Heart right ventricle (tissue), 16 donors: Measurements from ENCODE around the gene TNNI2. TPM values are rescaled to one million over a fixed set of nuclear protein-coding genes. Genes with fewer than 3 reads are reported as not detected.

Experiments
- ATAC-seq, 8 donors: fragments of 200-7000 bp; cut with Tn5 transposase; one replicate each; pipeline ENCODE4 v1.9.1; 2020; ENCODE audit warnings: mild to moderate bottlenecking in 8 of 8, moderate library complexity in 8 of 8, moderate number of reproducible peaks in 1 of 8
- DNase-seq, 2 donors: peaks; one replicate each; pipeline ENCODE4 v3.0.0-alpha.2; 2020
- H3K27ac ChIP-seq, 10 donors: fragments of 200-600 bp; sonication (generic) in 2 of 10; one replicate each; pipeline versions ENCODE4 v1.5.0 to v1.8.0; 2020 to 2022; ENCODE audit warnings: mild to moderate bottlenecking in 3 of 10
- H3K27me3 ChIP-seq, 7 donors: fragments of 200-600 bp; one replicate each; pipeline ENCODE4 v1.8.0; 2021 to 2022; ENCODE audit warnings: mild to moderate bottlenecking in 2 of 7
- H3K36me3 ChIP-seq, 9 donors: fragments of 200-600 bp; sonication (generic) in 1 of 9; one replicate each; pipeline versions ENCODE4 v1.5.0 to v1.8.0; 2020 to 2022; ENCODE audit warnings: mild to moderate bottlenecking in 2 of 9
- H3K4me1 ChIP-seq, 9 donors: fragments of 200-600 bp; sonication (generic) in 1 of 9; one replicate each; pipeline versions ENCODE4 v1.5.0 to v1.8.0; 2020 to 2022; ENCODE audit warnings: mild to moderate bottlenecking in 4 of 9
- H3K4me3 ChIP-seq, 10 donors: fragments of 200-600 bp; sonication (generic) in 2 of 10; one replicate each; pipeline versions ENCODE4 v1.5.0 to v1.8.0; 2020 to 2022; ENCODE audit warnings: mild to moderate bottlenecking in 7 of 10, moderate library complexity in 2 of 10
- H3K9me3 ChIP-seq, 11 donors: fragments of 200-600 bp in 10 of 11; sonication (generic) in 2 of 11; one replicate each; pipeline versions ENCODE4 v1.5.0 to v1.8.0; 2013 to 2022; ENCODE audit warnings: mild to moderate bottlenecking in 2 of 11, control low read depth in 1 of 11, moderate library complexity in 1 of 11
- CTCF ChIP-seq, 9 donors: fragments of 200-600 bp; sonication (generic) in 2 of 9; IDR thresholded peaks; one replicate each; pipeline versions ENCODE4 v1.5.0 to v1.8.0; 2021 to 2022; ENCODE audit warnings: antibody characterized with exemption in 9 of 9, mild to moderate bottlenecking in 5 of 9, moderate library complexity in 1 of 9
- WGBS, 2 donors: extraction: QIAGEN DNeasy Blood & Tissue Kit; methylation state at CpG; one replicate each; pipeline ENCODE4 v1.1.7; 2013; ENCODE audit warnings: inconsistent platforms in 1 of 2; 5-methylcytosine and 5-hydroxymethylcytosine counted together
- intact Hi-C, 10 donors: fragments of 100-400 bp; cut with DNase I; formaldehyde crosslinking; loops; one replicate each; pipeline versions ENCODE4 v1.11.1 to v1.14.2; 2022
- polyA plus RNA-seq, 2 donors: library from polyadenylated mRNA; stranded (reverse); fragments of 200-250 nt; gene quantifications; one replicate each; pipeline ENCODE4 v1.2.3, GENCODE V29; 2013
- total RNA-seq, 10 donors: library from RNA; stranded (reverse); fragmentation: NEBNext Ultra II Directional in 3 of 10; extraction: Animal tissue kit (Norgen Biotek cat#: 25700) in 3 of 10; gene quantifications; one replicate each; pipeline versions ENCODE4 v1.2.1 to v1.2.4, GENCODE V29; 2021 to 2023
- donor health status: Arrhythmogenic right ventricular cardiomyopathy.
- donor health status: ischemic (EF 13 %, LVEDD 7.1; RV severe dilation, severe dysfunction).
- donor health status: healthy with polysubstance abuse.
- donor health status: DM: no; HTN: yes; CAD: no.
- donor health status: DM: no; HTN: no; CAD: no.
- donor health status: ischemic (EF 25% LVEDD 6.9; RV normal size, moderate dysfunction).
- donor health status: ischemic (EF 25% LVEDD 5.7; RV mildly dilated, moderate dysfunction).
- donor health status: healthy.
- donor health status: DM: yes; HTN: yes; CAD: no.
- donor health status: Ischemic cardiomyopathy.
- donor health status: ischemic (EF 35%, LVEDD 5.7; RV mildly dilated, moderate dysfunction).
- donor health status: nonischemic (EF 11% LVEDD 7.7; RV severe dilation, severe dysfunction).
- donor health status: DM: yes; HTN: yes; CAD: no.
- donor health status: PGD.
- donor health status: ischemic (EF 29% LVEDD 5.4; RV normal size, mild dysfunction).
- donor health status: nonischemic (EF 23%, LVEDD 6.1; RV moderate dilation, normal function).

TNNI2 gene
- total and polyA plus RNA-seq, 12 donors = 0.36 to 1.2 (median 0.55) TPM; not detected in 7

DNA sequence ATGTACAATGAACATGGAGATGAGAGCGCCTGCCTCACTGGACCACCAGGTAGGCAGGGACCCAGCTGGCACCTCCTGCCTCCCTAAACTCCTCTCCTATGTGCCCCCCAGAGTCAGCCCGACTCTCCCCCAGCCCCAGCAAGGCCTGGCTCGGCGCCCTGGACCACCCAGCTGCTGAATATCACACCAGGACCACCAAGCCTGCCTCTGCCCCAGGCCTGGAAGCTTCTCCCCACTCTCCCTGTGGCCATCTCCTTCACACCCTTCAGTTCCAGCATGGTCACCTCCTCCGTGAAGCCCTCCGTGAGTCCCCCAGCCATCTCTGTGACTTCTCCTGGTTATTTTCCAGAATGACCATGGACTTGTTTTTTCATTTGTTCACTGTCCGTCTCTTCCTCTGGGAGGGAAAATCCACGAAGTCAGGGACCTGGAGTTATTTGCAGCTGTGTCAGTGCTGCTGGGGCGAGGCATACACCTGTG, 7.7 kb downstream of the TNNI2 start:
- Histone ChIP-seq H3K9me3 (no peaks in the 10 kb centered on the region), H3K36me3 (no peaks in the 10 kb centered on the region), H3K27ac (peak overlapping the region in 1 of 10 donors; percentile 80), H3K4me3 (no peak overlapping the region), H3K27me3 (no peaks in the 10 kb centered on the region), H3K4me1 (peaks cover 5 to 74% (median 21%) of the 10 kb centered on the region in 9 donors)
- no peak for ATAC-seq
- intact Hi-C loops = no loop called here
- no peak for TF ChIP-seq CTCF (IDR thresholded peaks at IDR 0.05)
- 86 to 99% methylated on average over 9 of the region's 9 CpGs for WGBS, 2 donors
- peak in 1 of 2 donors; percentile 14 for DNase-seq

DNA sequence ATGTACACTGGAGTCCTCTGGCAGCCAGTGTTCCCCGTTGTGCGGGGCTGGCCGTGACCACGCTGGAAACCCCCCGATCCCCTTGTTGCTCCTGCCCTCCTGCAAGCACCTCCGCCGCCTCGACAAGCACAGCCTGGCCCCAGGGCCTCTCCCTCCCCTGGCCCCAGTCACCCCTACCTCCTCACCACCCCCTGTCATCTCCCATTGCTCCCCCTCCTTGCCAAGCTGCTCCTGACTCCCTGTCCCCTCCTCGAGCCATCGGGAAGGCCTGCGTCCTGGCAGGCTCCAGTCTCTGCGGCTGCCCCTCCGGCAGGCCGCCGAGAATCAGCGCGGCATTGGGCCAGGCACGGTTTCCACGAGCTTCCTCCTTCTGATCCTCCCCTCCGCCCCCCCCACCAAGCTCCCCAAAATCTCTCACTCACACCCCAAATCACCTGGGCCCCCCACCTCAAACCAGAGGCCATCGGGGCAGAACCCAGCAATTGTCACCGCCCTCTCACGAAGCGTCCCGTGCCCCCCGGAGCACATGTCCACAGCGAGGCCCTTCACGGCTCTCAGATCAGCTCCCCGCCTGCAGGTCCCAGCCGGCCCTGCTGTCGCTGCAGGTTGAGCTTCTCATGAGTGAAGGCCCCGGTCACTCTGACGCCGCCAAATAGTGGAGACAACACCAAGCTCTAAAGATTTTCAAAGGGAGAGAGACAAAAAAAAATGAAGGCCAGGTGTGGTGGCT, 8.4 kb downstream of the TNNI2 start:
- H3K9me3 ChIP-seq = no peaks in the 10 kb centered on the region
- H3K4me1 ChIP-seq = peaks cover 5 to 78% (median 20%) of the 10 kb centered on the region in 9 donors
- H3K4me3 ChIP-seq = no peak overlapping the region
- ATAC-seq = no peak
- no peak for TF ChIP-seq CTCF (IDR thresholded peaks at IDR 0.05)
- no peak overlapping the region for H3K27ac ChIP-seq
- no peak for DNase-seq
- WGBS, 2 donors = 92 to 96% methylated on average over 34 of the region's 34 CpGs
- intact Hi-C loops = no loop called here
- no peaks in the 10 kb centered on the region for H3K36me3 ChIP-seq
- no peaks in the 10 kb centered on the region for H3K27me3 ChIP-seq

DNA sequence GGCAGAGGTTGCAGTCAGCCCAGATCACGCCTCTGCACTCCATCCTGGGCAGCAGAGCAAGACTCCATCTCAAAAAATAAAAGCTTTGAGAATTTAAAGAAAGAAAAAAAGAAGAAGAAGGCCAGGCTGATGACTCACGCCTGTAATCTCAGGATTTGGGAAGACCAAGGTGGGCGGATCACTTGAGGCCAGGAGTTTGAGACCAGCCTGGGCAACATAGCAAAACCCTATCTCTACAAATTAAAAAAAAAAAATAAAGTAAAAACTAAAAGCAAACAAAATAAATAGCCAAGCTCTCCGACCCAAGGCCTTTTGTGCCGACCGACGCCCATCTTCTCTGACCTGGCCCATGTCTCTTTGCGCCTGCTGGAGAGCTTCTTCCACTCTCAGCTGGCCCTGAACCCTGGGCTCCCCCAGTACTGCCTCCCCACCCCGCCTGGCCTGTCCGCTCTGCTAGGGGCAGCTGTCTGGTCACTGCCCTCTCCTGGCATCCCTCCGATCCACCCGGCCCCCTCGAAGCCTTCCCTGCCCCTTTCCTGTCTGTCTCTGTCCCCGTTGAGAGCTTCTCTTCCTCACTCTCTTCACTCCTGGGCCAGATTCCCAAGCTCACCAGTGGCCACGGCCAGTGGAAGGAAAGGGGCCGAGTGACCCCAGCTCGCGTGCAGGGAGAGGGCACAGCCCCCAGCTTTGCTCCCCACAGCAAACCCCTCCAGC, 9.3 kb downstream of the TNNI2 start:
- TF ChIP-seq CTCF (IDR thresholded peaks at IDR 0.05) = no peak
- Histone ChIP-seq H3K36me3 (no peaks in the 10 kb centered on the region), H3K9me3 (no peaks in the 10 kb centered on the region), H3K27me3 (no peaks in the 10 kb centered on the region), H3K27ac (no peak overlapping the region), H3K4me1 (peaks cover 4 to 74% (median 20%) of the 10 kb centered on the region in 9 donors), H3K4me3 (no peak overlapping the region)
- DNase-seq (no peak), ATAC-seq (no peak)
- intact Hi-C loops = no loop called here
- WGBS, 2 donors = 89 to 91% methylated on average over 18 of the region's 18 CpGs

GRCh38 chr11:1848640-1849430, 10.1 kb downstream of the TNNI2 start:
- Histone ChIP-seq H3K27me3 (no peaks in the 10 kb centered on the region), H3K4me1 (peaks cover 4 to 72% (median 16%) of the 10 kb centered on the region in 9 donors), H3K4me3 (no peak overlapping the region), H3K9me3 (no peaks in the 10 kb centered on the region), H3K27ac (peak overlapping the region in 2 of 10 donors; percentile 79 to 95), H3K36me3 (no peaks in the 10 kb centered on the region)
- ATAC-seq (no peak), DNase-seq (no peak)
- TF ChIP-seq CTCF (IDR thresholded peaks at IDR 0.05) = no peak
- 93 to 96% methylated on average over 19 of the region's 19 CpGs for WGBS, 2 donors
- intact Hi-C loops = no loop called here
